HepG2 (cell line): ENCODE data around the gene BCAS1. TPM values are rescaled to one million over a fixed set of nuclear protein-coding genes. Genes with fewer than 3 reads are reported as not detected.

Experiments
- ATAC-seq: fragments of 200-7000 bp; cut with Tn5 transposase; 3 replicates; pipeline ENCODE4 v1.9.1; 2020; ENCODE audit warnings: mild to moderate bottlenecking, moderate library complexity
- BruUV-seq: library from RNA; stranded (reverse); fragments of 400-500 nt; replicated peaks from 2 replicates; lab custom pipeline; 2021; lab: Mats Ljungman, UMichigan
- CTCF ChIA-PET: fragments of 300-600 bp; formaldehyde crosslinking; extraction: SDS; loops from one replicate; lab custom pipeline; 2021; ENCODE audit warnings: low total read pairs, inconsistent platforms, low intra/inter-chr PET ratio; lab: Yijun Ruan, JAX
- POLR2A ChIA-PET: fragments of 350-600 bp; sonication (Branson Sonifier 250); formaldehyde crosslinking; loops from one replicate; lab custom pipeline; 2020; ENCODE audit warnings: antibody characterized with exemption, inconsistent platforms; lab: Yijun Ruan, JAX
- DNase-seq: peaks from one replicate; pipeline ENCODE4 v3.0.0-alpha.2; 2015; ENCODE audit warnings: low spot score
- FAIRE-seq: peaks from 3 replicates; lab custom pipeline; 2011; peaks lifted over from hg19 to GRCh38; lab: Jason Lieb, UNC
- H2AFZ ChIP-seq: one replicate; pipeline ENCODE4 v1.6.1; 2011; ENCODE audit warnings: low read length, inconsistent platforms
- H3K27ac ChIP-seq: fragments of 300-600 bp; 3 replicates; pipeline ENCODE4 v1.8.0; 2011; ENCODE audit warnings: mixed run types, mild to moderate bottlenecking, mixed read lengths, low read length, inconsistent platforms; ENCODE audit not compliant: insufficient read depth; ENCODE audit errors: extremely low read length
- H3K27me3 ChIP-seq, 2 experiments: fragments of 200-600 bp in 1 of 2; 2 replicates in 1 of 2; 3 replicates in 1 of 2; pipeline versions ENCODE4 v1.6.0 to v1.8.0; 2011; ENCODE audit warnings: low read length in 2 of 2, mild to moderate bottlenecking in 2 of 2, moderate library complexity in 2 of 2, inconsistent platforms in 1 of 2; ENCODE audit not compliant: insufficient read depth in 2 of 2, control insufficient read depth in 1 of 2
- H3K36me3 ChIP-seq, 2 experiments: fragments of 200-600 bp in 1 of 2; replicated peaks in 1 of 2; 2 replicates in 1 of 2; 3 replicates in 1 of 2; pipeline versions ENCODE4 v1.5.1 to v1.8.0; 2011; ENCODE audit warnings: low read length in 2 of 2, inconsistent platforms in 1 of 2; ENCODE audit not compliant: insufficient read depth in 2 of 2, control insufficient read depth in 1 of 2
- H3K4me1 ChIP-seq: 2 replicates; pipeline ENCODE4 v1.5.1; 2012; ENCODE audit warnings: low read length, inconsistent platforms; ENCODE audit not compliant: insufficient read depth
- H3K4me2 ChIP-seq: 2 replicates; pipeline ENCODE4 v1.6.0; 2011; ENCODE audit warnings: low read depth, low read length, inconsistent platforms
- H3K4me3 ChIP-seq, 3 experiments: fragments of 200-600 bp in 1 of 3; sonication (generic), shearing (Covaris generic) in 1 of 3; replicated peaks in 1 of 3; 2 replicates each; pipeline ENCODE4 v1.5.1; 2011 to 2016; ENCODE audit warnings: low read length in 3 of 3, inconsistent platforms in 2 of 3, low read depth in 2 of 3, mild to moderate bottlenecking in 2 of 3, control low read depth in 1 of 3, mixed read lengths in 1 of 3; ENCODE audit not compliant: insufficient read depth in 1 of 3
- H3K79me2 ChIP-seq: one replicate; pipeline ENCODE4 v1.6.1; 2011; ENCODE audit warnings: low read length, inconsistent platforms; ENCODE audit not compliant: insufficient read depth
- H3K9ac ChIP-seq: 2 replicates; pipeline ENCODE4 v1.6.0; 2011; ENCODE audit warnings: mild to moderate bottlenecking, low read depth, low read length, inconsistent platforms; ENCODE audit not compliant: insufficient read depth
- H3K9me3 ChIP-seq: 2 replicates; pipeline ENCODE4 v1.5.1; 2012; ENCODE audit warnings: mild to moderate bottlenecking, low read length
- H4K20me1 ChIP-seq: 2 replicates; pipeline ENCODE4 v1.6.0; 2011; ENCODE audit warnings: inconsistent platforms, mild to moderate bottlenecking, low read length, moderate library complexity; ENCODE audit not compliant: insufficient read depth
- ISL2 ChIP-seq: sonication (generic); formaldehyde crosslinking; IDR thresholded peaks from 2 replicates; pipeline ENCODE4 v1.5.0; 2020; ENCODE audit warnings: missing genetic modification reagents
- MIXL1 ChIP-seq: IDR thresholded peaks from 2 replicates; pipeline ENCODE4 v1.6.1; 2016
- RAD21 ChIP-seq: fragments of 450-650 bp; formaldehyde crosslinking; IDR thresholded peaks from 2 replicates; pipeline ENCODE4 v1.5.0; 2020; ENCODE audit warnings: mild to moderate bottlenecking
- SAP130 ChIP-seq: IDR thresholded peaks from 2 replicates; pipeline ENCODE4 v1.6.1; 2016; ENCODE audit warnings: low read depth
- SRSF9 ChIP-seq: fragments of 200-400 bp; formaldehyde crosslinking; IDR thresholded peaks from 2 replicates; pipeline ENCODE4 v1.6.1; 2018; ENCODE audit warnings: borderline replicate concordance, mild to moderate bottlenecking, low read depth, low read length; ENCODE audit not compliant: insufficient read depth, poor library complexity, severe bottlenecking
- STAG1 ChIP-seq: sonication (generic); formaldehyde crosslinking; IDR thresholded peaks from 2 replicates; pipeline ENCODE4 v1.4.0; 2020; ENCODE audit warnings: missing genetic modification reagents
- SYNCRIP ChIP-seq: fragments of 200-400 bp; formaldehyde crosslinking; IDR thresholded peaks from 2 replicates; pipeline ENCODE4 v1.6.1; 2018; ENCODE audit warnings: mild to moderate bottlenecking, low read depth, low read length; ENCODE audit not compliant: insufficient read depth
- TBX2 ChIP-seq: sonication (generic); formaldehyde crosslinking; IDR thresholded peaks from 2 replicates; pipeline ENCODE4 v1.5.0; 2020; ENCODE audit warnings: missing genetic modification reagents, mild to moderate bottlenecking, borderline replicate concordance
- XRCC5 ChIP-seq: fragments of 200-400 bp; formaldehyde crosslinking; optimal IDR thresholded peaks from 2 replicates; pipeline ENCODE3; 2017; ENCODE audit warnings: mild to moderate bottlenecking, low read length
- ZNF12 ChIP-seq: sonication (generic); formaldehyde crosslinking; IDR thresholded peaks from 2 replicates; pipeline ENCODE4 v1.5.0; 2020; ENCODE audit warnings: missing genetic modification reagents
- ZNF274 ChIP-seq: sonication (generic); formaldehyde crosslinking; IDR thresholded peaks from 2 replicates; pipeline ENCODE4 v1.5.1; 2020; ENCODE audit warnings: mild to moderate bottlenecking, missing genetic modification reagents
- ZNF615 ChIP-seq: sonication (generic); formaldehyde crosslinking; IDR thresholded peaks from 2 replicates; pipeline ENCODE4 v1.5.0; 2020; ENCODE audit warnings: mild to moderate bottlenecking, missing genetic modification reagents, borderline replicate concordance
- ZNF766 ChIP-seq: sonication (generic); formaldehyde crosslinking; IDR thresholded peaks from 2 replicates; pipeline ENCODE4 v1.5.0; 2020; ENCODE audit warnings: missing genetic modification reagents, borderline replicate concordance
- WGBS: methylation state at CpG from one replicate; pipeline ENCODE4 v1.1.6; 2017; ENCODE audit warnings: low lambda C conversion rate; 5-methylcytosine and 5-hydroxymethylcytosine counted together
- in situ Hi-C: cut with HindIII; loops from 2 replicates; pipeline ENCODE4 v1.10.0; 2017; ENCODE audit warnings: low pct_unique_long_range_greater_than_20kb; ENCODE audit not compliant: extremely low pct_ligation_motif_present
- intact Hi-C: fragments of 100-400 bp; cut with micrococcal nuclease; formaldehyde crosslinking; loops from one replicate; pipeline ENCODE4 v1.10.0; 2022; ENCODE audit not compliant: unreplicated experiment
- polyA plus RNA-seq, 8 experiments: library from polyadenylated mRNA; depleted of rRNA in 3 of 8; stranded (reverse) in 7 of 8; unstranded in 1 of 8; fragments of >200 nt; fragmentation: Illumina TruSeq in 4 of 8; extraction: Trizol in 4 of 8; gene quantifications; 2 replicates each; pipeline versions ENCODE4 v1.2.1 to v1.2.3, GENCODE V29; 2011 to 2016; ENCODE audit warnings: low read depth in 4 of 8, missing spikeins in 1 of 8, mixed read lengths in 1 of 8; ENCODE audit not compliant: insufficient read depth in 1 of 8
- total RNA-seq, 5 experiments: library from RNA; depleted of rRNA; stranded (reverse); fragments of >200 nt; fragmentation: Illumina TruSeq; extraction: Trizol; gene quantifications; 2 replicates each; pipeline ENCODE4 v1.2.3, GENCODE V29; 2016; ENCODE audit warnings: low read depth in 1 of 5
- TF ChIP-seq, protein P1 (sequence below), 2 experiments: sonication (generic) in 1 of 2; formaldehyde crosslinking in 1 of 2; IDR thresholded peaks; 2 replicates each; pipeline versions ENCODE4 v1.4.0 to v1.6.1; 2018 to 2020; ENCODE audit warnings: missing genetic modification reagents in 2 of 2, borderline replicate concordance in 1 of 2, low read depth in 1 of 2, mild to moderate bottlenecking in 1 of 2, missing biosample characterization in 1 of 2
- TF ChIP-seq, protein P2 (sequence below): sonication (generic); formaldehyde crosslinking; IDR thresholded peaks from 2 replicates; pipeline ENCODE4 v1.4.0; 2020; ENCODE audit warnings: missing genetic modification reagents, borderline replicate concordance
- TF ChIP-seq, protein P3 (sequence below): IDR thresholded peaks from 2 replicates; pipeline ENCODE4 v1.6.1; 2016; ENCODE audit warnings: control low read depth
- TF ChIP-seq, protein P4 (sequence below): IDR thresholded peaks from 2 replicates; pipeline ENCODE4 v1.6.1; 2012; ENCODE audit warnings: low read depth, low read length, improper control_type of control experiment
- TF ChIP-seq, protein P5 (sequence below): IDR thresholded peaks from 2 replicates; pipeline ENCODE4 v1.6.1; 2016; ENCODE audit warnings: low read depth, borderline replicate concordance

BCAS1 gene
- total and polyA plus RNA-seq, 2 of the 13 experiments (the other 11 are each of a cell fraction or from before 2014, with no cell fraction given) = 0.55 to 0.91 TPM

DNA sequence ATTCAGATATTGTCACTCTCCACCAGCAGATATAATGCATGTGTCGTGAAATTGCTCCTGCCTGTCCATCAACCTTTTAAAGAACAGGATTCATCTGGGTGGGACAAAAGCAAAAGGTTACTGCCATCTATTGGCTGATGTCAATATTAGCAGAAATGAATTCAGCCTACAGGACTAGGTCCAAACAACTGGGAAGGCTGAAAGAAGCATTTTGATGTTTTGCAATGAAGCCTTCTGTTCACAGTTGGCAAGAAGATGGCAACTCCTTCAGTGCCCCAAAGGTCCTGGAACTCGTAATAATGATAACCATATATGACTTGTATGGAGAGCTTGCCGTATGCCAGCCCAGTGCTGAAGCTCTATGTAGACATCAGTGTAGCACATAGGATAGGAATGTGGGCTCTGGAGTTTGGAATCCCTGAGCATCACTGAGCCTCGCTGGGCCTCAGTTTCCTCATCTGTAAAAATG lies 7.5 kb downstream of the BCAS1 start:
- no peak overlapping the region for H2AFZ ChIP-seq
- peak; percentile 64 for ATAC-seq
- no peaks in the 10 kb centered on the region for H4K20me1 ChIP-seq
- in situ Hi-C loops (loop anchor here (5.0 to 10.0 kb wide), 2 partner anchors 116 to 488 kb away; no protein-coding TSS in a partner anchor), intact Hi-C loops (loop anchor here (1.0 to 2.0 kb wide), 3 partner anchors 120 to 650 kb away; no protein-coding TSS in a partner anchor)
- H3K4me1 ChIP-seq = peaks cover 16% of the 10 kb centered on the region
- no peak overlapping the region for H3K27ac ChIP-seq
- H3K9me3 ChIP-seq = no peaks in the 10 kb centered on the region
- 14% methylated on average over 4 of the region's 4 CpGs for WGBS
- H3K9ac ChIP-seq = no peak overlapping the region
- no peak overlapping the region for H3K4me2 ChIP-seq
- no peaks in the 10 kb centered on the region for H3K79me2 ChIP-seq
- H3K27me3 ChIP-seq = no peaks in the 10 kb centered on the region; a peak in 1 of 5 replicates
- ChIA-PET POLR2A (no interaction called here), CTCF (interaction anchor here (1.0 to 1.6 kb wide), 5 partner anchors 34 to 650 kb away, joined by 3 to 5 read pairs (median 4); no protein-coding TSS in a partner anchor)
- DNase-seq = peak; percentile 70
- peak; percentile 82 for FAIRE-seq
- no TSS peak for BruUV-seq
- H3K36me3 ChIP-seq = no peaks in the 10 kb centered on the region
- H3K4me3 ChIP-seq = no peak overlapping the region
- TF ChIP-seq SAP130 = no peak
- TF ChIP-seq ISL2 (CRISPR knock-in tag) = peak; percentile 27; the same call in 1 of the 2 replicates
- 0 out of 2 replicates have a peak, but pooled peaks have one; percentile 37 for TF ChIP-seq ZNF766
- TF ChIP-seq, protein P1, sequence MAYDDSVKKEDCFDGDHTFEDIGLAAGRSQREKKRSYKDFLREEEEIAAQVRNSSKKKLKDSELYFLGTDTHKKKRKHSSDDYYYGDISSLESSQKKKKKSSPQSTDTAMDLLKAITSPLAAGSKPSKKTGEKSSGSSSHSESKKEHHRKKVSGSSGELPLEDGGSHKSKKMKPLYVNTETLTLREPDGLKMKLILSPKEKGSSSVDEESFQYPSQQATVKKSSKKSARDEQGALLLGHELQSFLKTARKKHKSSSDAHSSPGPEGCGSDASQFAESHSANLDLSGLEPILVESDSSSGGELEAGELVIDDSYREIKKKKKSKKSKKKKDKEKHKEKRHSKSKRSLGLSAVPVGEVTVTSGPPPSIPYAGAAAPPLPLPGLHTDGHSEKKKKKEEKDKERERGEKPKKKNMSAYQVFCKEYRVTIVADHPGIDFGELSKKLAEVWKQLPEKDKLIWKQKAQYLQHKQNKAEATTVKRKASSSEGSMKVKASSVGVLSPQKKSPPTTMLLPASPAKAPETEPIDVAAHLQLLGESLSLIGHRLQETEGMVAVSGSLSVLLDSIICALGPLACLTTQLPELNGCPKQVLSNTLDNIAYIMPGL (CRISPR knock-in tag; IDR thresholded peaks at IDR 0.05; ENCODE audit: borderline replicate concordance in 1 of 2, low read depth in 1 of 2) = 0 out of 4 replicates have a peak, but pooled peaks of 1 of the 2 experiments have one; percentile 16
- TF ChIP-seq, protein P2, sequence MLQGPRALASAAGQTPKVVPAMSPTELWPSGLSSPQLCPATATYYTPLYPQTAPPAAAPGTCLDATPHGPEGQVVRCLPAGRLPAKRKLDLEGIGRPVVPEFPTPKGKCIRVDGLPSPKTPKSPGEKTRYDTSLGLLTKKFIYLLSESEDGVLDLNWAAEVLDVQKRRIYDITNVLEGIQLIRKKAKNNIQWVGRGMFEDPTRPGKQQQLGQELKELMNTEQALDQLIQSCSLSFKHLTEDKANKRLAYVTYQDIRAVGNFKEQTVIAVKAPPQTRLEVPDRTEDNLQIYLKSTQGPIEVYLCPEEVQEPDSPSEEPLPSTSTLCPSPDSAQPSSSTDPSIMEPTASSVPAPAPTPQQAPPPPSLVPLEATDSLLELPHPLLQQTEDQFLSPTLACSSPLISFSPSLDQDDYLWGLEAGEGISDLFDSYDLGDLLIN = 0 out of 2 replicates have a peak, but pooled peaks have one; percentile 9
- TF ChIP-seq XRCC5 = peak; percentile 62
- TF ChIP-seq RAD21 (CRISPR knock-in tag) = peak; percentile 80
- 0 out of 2 replicates have a peak, but pooled peaks have one; percentile 28 for TF ChIP-seq ZNF12
- TF ChIP-seq SRSF9 = no peak
- TF ChIP-seq TBX2 (CRISPR knock-in tag) = 0 out of 2 replicates have a peak, but pooled peaks have one; percentile 39
- TF ChIP-seq, protein P3, sequence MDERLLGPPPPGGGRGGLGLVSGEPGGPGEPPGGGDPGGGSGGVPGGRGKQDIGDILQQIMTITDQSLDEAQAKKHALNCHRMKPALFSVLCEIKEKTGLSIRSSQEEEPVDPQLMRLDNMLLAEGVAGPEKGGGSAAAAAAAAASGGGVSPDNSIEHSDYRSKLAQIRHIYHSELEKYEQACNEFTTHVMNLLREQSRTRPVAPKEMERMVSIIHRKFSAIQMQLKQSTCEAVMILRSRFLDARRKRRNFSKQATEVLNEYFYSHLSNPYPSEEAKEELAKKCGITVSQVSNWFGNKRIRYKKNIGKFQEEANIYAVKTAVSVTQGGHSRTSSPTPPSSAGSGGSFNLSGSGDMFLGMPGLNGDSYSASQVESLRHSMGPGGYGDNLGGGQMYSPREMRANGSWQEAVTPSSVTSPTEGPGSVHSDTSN (CRISPR knock-in tag) = peak; percentile 81
- no peak for TF ChIP-seq SYNCRIP
- TF ChIP-seq, protein P4, sequence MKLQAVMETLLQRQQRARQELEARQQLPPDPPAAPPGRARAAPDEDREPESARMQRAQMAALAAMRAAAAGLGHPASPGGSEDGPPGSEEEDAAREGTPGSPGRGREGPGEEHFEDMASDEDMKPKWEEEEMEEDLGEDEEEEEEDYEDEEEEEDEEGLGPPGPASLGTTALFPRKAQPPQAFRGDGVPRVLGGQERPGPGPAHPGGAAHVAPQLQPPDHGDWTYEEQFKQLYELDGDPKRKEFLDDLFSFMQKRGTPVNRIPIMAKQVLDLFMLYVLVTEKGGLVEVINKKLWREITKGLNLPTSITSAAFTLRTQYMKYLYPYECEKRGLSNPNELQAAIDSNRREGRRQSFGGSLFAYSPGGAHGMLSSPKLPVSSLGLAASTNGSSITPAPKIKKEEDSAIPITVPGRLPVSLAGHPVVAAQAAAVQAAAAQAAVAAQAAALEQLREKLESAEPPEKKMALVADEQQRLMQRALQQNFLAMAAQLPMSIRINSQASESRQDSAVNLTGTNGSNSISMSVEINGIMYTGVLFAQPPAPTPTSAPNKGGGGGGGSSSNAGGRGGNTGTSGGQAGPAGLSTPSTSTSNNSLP = peak; percentile 65; the same call in 1 of the 2 replicates
- peak; percentile 94 for TF ChIP-seq STAG1 (CRISPR knock-in tag)
- TF ChIP-seq, protein P5, sequence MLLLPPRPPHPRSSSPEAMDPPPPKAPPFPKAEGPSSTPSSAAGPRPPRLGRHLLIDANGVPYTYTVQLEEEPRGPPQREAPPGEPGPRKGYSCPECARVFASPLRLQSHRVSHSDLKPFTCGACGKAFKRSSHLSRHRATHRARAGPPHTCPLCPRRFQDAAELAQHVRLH (CRISPR knock-in tag) = no peak
- peak; percentile 81 for TF ChIP-seq MIXL1 (CRISPR knock-in tag)
- TF ChIP-seq ZNF274 (CRISPR knock-in tag) = no peak
- TF ChIP-seq ZNF615 (CRISPR knock-in tag) = 0 out of 2 replicates have a peak, but pooled peaks have one; percentile 32
